GM12801 (cell line): Measurements from ENCODE around the gene SHROOM3.

Experiments used
- TF ChIP-seq, protein P1 (sequence below): IDR thresholded peaks from one replicate; pipeline ENCODE4 v1.5.1; 2011; ENCODE audit warnings: control low read depth; ENCODE audit not compliant: insufficient read length; ENCODE audit errors: extremely low read depth

Gene SHROOM3

DNA sequence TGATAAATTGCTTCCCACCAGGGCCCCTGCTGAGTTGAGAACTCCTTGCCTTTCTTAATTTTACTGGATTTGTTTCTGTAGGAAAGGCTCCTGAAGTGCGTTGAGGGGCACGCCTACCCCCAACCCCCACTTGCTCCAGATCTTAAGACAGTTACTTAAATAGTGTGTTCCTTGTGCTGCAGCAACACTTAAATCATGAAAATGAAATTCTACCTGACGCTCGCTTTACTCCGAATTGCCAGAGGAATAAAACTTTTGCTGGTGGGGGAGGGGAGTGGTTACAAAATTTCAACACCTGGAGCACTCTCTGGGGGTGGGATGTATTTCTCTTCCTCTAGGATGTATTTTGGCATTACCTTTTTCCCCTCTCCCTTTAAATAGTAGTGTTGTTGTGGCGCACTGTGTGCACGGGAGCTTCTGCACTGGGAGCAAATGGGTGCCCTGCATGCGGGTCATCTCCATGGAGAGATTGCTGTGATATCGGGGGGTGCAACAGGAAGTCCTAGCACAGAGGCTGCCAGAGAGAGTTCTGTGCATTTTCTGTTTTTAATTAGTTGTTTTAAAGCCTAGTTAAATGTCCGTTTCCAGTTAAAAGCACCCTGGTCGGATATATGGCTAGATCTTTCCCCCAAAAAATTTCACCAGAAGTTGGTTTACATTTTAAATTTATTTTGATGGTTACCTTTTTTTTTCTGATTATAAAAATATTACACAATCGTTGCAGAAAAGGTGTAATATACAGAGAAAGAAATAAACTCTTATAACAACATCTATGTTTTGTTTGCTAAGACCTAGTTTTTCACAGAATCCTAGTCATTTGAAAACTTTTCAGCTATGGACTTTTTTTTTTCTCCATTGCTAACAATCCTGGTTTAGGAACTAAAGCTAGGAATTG lies 255.2 kb downstream of the SHROOM3 start:
- TF ChIP-seq, protein P1, sequence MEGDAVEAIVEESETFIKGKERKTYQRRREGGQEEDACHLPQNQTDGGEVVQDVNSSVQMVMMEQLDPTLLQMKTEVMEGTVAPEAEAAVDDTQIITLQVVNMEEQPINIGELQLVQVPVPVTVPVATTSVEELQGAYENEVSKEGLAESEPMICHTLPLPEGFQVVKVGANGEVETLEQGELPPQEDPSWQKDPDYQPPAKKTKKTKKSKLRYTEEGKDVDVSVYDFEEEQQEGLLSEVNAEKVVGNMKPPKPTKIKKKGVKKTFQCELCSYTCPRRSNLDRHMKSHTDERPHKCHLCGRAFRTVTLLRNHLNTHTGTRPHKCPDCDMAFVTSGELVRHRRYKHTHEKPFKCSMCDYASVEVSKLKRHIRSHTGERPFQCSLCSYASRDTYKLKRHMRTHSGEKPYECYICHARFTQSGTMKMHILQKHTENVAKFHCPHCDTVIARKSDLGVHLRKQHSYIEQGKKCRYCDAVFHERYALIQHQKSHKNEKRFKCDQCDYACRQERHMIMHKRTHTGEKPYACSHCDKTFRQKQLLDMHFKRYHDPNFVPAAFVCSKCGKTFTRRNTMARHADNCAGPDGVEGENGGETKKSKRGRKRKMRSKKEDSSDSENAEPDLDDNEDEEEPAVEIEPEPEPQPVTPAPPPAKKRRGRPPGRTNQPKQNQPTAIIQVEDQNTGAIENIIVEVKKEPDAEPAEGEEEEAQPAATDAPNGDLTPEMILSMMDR = no peak

DNA sequence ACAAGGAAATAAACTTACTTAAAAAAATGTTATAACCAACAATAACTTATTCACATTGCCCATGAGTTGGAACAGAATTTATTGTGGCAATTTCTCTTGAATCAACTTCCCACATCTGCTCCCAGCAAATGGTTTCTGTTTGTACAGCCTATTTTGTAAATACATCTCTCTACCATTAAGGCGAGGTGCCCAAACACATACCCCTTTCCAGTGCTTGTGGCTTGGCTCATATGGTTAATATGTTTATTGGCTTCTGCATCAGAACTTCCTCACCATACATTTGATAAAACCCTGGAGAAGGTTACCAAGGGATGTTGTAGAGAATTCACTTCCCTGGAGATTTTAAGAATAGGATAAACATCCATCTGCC lies 255.9 kb downstream of the SHROOM3 start:
- TF ChIP-seq, protein P1 = no peak

DNA sequence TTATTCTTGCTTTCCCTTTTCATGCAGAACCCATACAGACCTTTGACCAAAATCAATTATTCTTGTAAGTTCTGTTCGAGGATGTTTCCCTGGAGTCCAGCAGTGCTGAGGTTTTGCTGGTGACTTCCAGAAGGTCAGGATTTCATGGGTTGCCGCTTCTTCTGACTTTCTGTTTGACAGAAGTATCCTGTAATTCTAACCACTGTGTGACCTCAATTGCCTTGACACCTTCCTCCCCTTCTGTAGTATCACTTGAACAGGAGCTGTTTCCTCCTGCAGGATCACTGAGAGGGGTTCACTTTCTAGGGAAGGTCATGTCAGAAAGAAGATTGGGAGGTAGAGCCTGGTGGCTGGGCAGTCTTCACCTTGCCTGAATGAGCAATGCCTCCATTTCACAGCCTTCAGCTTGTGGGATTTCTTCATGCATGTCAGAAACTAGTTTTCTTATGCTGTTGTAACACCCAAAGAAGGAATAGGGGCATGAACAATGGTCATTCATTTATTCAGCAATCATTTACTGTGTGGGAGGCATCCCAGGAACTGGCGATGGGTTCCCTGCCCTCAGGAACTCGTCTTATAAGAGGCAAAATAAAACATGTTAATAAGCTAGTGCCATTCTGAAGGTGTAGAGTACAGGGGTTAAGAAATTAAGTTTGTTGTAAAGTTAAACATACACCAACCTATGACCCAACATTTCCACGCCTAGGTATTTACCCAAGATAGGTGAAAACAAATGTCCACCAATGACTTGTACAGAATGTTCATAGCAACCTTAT lies 257.0 kb downstream of the SHROOM3 start:
- TF ChIP-seq, protein P1 = no peak

DNA sequence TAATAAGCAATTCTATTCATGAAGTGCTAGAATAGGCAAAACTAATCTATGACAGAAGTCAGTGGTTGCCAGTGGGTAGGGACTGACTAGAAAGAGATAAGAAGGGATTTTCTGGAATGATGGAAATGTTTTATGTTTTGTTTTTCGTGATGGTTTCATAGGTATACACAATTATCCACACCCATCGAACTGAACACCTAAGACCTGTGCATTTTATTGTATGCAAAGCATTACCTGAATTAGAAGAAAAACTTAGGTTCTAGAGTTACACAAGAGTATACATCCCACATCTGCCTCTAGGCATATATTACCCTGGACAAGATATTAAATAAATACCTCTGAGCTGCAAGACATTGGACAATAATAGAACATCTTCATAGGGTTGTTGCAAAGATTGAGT lies 257.7 kb downstream of the SHROOM3 start:
- TF ChIP-seq, protein P1 = no peak

DNA sequence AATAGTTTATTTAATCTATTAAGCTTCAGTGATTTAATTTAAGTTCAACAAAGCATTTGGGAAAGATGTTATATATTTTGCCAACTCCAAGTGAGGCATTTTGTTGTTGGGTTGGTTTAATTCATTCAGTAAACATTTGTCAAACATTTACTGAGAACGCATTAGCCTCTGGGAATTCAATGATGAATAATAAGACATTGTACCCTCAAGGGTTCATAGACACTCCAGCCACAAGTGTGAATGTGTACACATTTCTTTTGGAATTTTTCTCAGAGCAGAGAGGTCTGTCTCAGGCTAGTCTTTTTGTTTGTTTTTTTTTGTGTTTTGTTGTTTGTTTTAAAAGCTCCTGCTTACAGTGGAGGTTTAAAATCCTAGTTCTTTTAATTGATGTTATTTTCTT lies 259.0 kb downstream of the SHROOM3 start:
- TF ChIP-seq, protein P1 = no peak

DNA sequence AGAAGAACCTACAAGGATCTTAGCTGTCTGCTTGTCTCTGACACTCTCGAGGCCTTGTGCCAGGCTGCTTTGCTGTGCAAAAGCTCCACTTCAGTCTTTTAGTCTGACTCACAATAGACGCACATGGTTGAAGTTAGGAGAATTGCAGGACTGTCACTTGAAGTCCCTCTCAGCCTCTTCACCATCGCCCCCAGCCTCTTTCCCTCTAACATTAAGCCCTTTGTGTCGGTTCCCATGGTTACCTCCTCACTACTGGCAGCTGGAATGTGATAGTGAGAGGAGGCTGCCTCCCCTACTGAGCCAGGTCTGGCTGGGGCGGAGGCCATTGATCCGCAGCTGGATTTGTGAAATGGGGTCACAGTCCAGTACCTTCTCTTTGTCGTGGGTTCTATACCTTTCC lies 261.1 kb downstream of the SHROOM3 start:
- TF ChIP-seq, protein P1 = no peak

DNA sequence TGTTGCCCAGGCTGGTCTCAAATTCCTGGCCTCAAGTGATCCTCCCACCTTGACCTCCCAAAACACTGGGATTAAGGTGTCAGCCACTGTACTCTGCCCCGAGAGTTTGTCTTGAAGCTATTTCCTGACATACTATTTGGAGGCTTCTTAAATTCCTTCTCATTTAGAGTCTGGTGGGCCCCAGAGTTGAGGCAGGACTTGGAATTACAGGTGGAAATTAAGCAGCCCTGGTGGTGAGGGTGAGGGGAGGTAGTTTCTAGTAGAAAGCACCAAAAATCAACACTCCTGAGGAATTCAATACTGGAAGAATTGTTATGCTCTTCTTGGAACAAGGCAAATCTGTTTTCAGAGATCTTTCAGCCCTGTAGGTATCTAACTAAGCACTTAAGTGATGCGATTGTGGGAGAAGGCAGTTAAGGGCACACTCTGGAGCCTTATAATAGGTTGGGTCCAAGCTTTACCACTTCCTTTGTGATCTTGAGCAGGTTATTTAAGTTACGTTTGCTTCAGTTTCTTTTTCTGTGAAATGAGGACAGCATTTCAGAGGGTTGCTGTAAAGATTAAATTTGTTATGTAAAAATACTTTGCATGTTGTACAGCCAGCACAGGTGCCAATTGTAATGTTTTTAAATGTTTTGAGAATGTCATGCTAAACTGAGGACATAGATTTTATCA lies 262.2 kb downstream of the SHROOM3 start:
- TF ChIP-seq, protein P1 = no peak
